ENCODE data around the gene SMIM27.
"Not testable (repeated sequence)": the region's sequence is repeated elsewhere in the genome, so short reads cannot be mapped to it uniquely, and the experiment has no call there.

Gene SMIM27

GRCh38 chr9:32596936-32597335, 44.8 kb downstream of the SMIM27 start:
- no peak for DNase-seq (ENCODE audit: low read depth)

- DNase-seq (ENCODE audit: low read depth), result not testable (repeated sequence)
These were observed 46.9 kb downstream of the SMIM27 start for GRCh38 chr9:32599021-32599420.

All from iris pigment epithelial cell (primary cell).